Panc1 (cell line): Measurements from ENCODE around the gene HSPA1L. TPM values are rescaled to one million over a fixed set of nuclear protein-coding genes. Genes with fewer than 3 reads are reported as not detected.

Source experiments
- ATAC-seq: fragments of 200-7000 bp; cut with Tn5 transposase; 2 replicates; pipeline ENCODE4 v1.9.1; 2020; ENCODE audit warnings: mild to moderate bottlenecking, moderate library complexity
- BruUV-seq: library from RNA; stranded (reverse); fragments of 400-500 nt; replicated peaks from 2 replicates; lab custom pipeline; 2021; lab: Mats Ljungman, UMichigan
- CTCF ChIA-PET: fragments of 300-600 bp; sonication (Branson Sonifier 250); formaldehyde crosslinking; loops from one replicate; lab custom pipeline; 2022; ENCODE audit warnings: antibody characterized with exemption; lab: Charles Lee
- POLR2A ChIA-PET: fragments of 300-600 bp; sonication (Branson Sonifier 250); formaldehyde crosslinking; loops from one replicate; lab custom pipeline; 2022; ENCODE audit warnings: antibody characterized with exemption; lab: Charles Lee
- DNase-seq: peaks from one replicate; pipeline ENCODE4 v3.0.0-alpha.2; 2010; ENCODE audit warnings: low read depth, low spot score
- H3K27ac ChIP-seq: 2 replicates; pipeline ENCODE4 v1.5.1; 2011; ENCODE audit warnings: mild to moderate bottlenecking, low read length, inconsistent platforms
- H3K27me3 ChIP-seq: fragments of 200-500 bp; sonication (Bioruptor generic); 2 replicates; pipeline ENCODE4 v1.6.0; 2014; ENCODE audit warnings: low read length, inconsistent platforms; ENCODE audit not compliant: control insufficient read depth, insufficient read depth
- H3K36me3 ChIP-seq: fragments of 200-500 bp; sonication (Bioruptor generic); 2 replicates; pipeline ENCODE4 v1.5.1; 2014; ENCODE audit warnings: inconsistent platforms, mild to moderate bottlenecking, low read length, moderate library complexity; ENCODE audit not compliant: control insufficient read depth, insufficient read depth
- H3K4me1 ChIP-seq: 2 replicates; pipeline ENCODE4 v1.5.1; 2011; ENCODE audit warnings: inconsistent platforms, mild to moderate bottlenecking, low read length, moderate library complexity; ENCODE audit not compliant: control insufficient read depth, insufficient read depth
- H3K4me3 ChIP-seq, 2 experiments: 2 replicates each; pipeline ENCODE4 v1.5.1; 2011 to 2012; ENCODE audit warnings: low read depth in 2 of 2, low read length in 2 of 2, mild to moderate bottlenecking in 2 of 2, inconsistent platforms in 1 of 2, moderate library complexity in 1 of 2
- H3K9me3 ChIP-seq: fragments of 200-500 bp; sonication (Bioruptor generic); 2 replicates; pipeline ENCODE4 v1.5.1; 2014; ENCODE audit warnings: low read depth, mild to moderate bottlenecking, inconsistent platforms, low read length, moderate library complexity; ENCODE audit not compliant: control insufficient read depth, insufficient read depth
- POLR2AphosphoS5 ChIP-seq: IDR thresholded peaks from 2 replicates; pipeline ENCODE4 v1.6.1; 2012; ENCODE audit warnings: mild to moderate bottlenecking, low read depth, low read length, moderate library complexity
- REST ChIP-seq, 2 experiments: IDR thresholded peaks; 2 replicates each; pipeline ENCODE4 v1.6.1; 2011 to 2012; ENCODE audit warnings: low read depth in 2 of 2, control low read depth in 1 of 2, low read length in 1 of 2, mild to moderate bottlenecking in 1 of 2, moderate library complexity in 1 of 2; ENCODE audit not compliant: insufficient read depth in 1 of 2
- SIN3A ChIP-seq: IDR thresholded peaks from 2 replicates; pipeline ENCODE4 v1.6.1; 2012; ENCODE audit warnings: low read depth, mild to moderate bottlenecking, low read length, moderate library complexity, borderline replicate concordance; ENCODE audit not compliant: insufficient read depth
- TCF7L2 ChIP-seq: IDR thresholded peaks from 2 replicates; pipeline ENCODE4 v1.6.1; 2011; ENCODE audit warnings: mild to moderate bottlenecking, low read depth, low read length, inconsistent platforms
- in situ Hi-C: cut with HindIII; loops from 2 replicates; pipeline ENCODE4 v1.10.0; 2016; ENCODE audit warnings: low sequenced_read_pairs, low pct_unique_long_range_greater_than_20kb
- intact Hi-C: fragments of 100-400 bp; cut with micrococcal nuclease; formaldehyde crosslinking; loops from one replicate; pipeline ENCODE4 v1.10.0; 2022; ENCODE audit not compliant: unreplicated experiment
- total RNA-seq: library from RNA; stranded (reverse); gene quantifications from one replicate; pipeline ENCODE4 v1.2.1, GENCODE V29; 2021; ENCODE audit not compliant: unreplicated experiment
- TF ChIP-seq, protein P1 (sequence below): fragments of 450-650 bp; IDR thresholded peaks from 2 replicates; pipeline ENCODE4 v1.5.1; 2017; ENCODE audit warnings: mild to moderate bottlenecking

Gene HSPA1L
- total RNA-seq, 1 experiment from 2014 or later, result 2.8 TPM

- TF ChIP-seq SIN3A (peak; percentile 83), REST (IDR thresholded peaks at IDR 0.05; ENCODE audit: insufficient read depth in 1 of 2, low read depth in 2 of 2, low read length in 1 of 2) (no peak), POLR2AphosphoS5 (peak; percentile 100), TCF7L2 (0 out of 2 replicates have a peak, but pooled peaks have one; percentile 37)
- TF ChIP-seq, protein P1, sequence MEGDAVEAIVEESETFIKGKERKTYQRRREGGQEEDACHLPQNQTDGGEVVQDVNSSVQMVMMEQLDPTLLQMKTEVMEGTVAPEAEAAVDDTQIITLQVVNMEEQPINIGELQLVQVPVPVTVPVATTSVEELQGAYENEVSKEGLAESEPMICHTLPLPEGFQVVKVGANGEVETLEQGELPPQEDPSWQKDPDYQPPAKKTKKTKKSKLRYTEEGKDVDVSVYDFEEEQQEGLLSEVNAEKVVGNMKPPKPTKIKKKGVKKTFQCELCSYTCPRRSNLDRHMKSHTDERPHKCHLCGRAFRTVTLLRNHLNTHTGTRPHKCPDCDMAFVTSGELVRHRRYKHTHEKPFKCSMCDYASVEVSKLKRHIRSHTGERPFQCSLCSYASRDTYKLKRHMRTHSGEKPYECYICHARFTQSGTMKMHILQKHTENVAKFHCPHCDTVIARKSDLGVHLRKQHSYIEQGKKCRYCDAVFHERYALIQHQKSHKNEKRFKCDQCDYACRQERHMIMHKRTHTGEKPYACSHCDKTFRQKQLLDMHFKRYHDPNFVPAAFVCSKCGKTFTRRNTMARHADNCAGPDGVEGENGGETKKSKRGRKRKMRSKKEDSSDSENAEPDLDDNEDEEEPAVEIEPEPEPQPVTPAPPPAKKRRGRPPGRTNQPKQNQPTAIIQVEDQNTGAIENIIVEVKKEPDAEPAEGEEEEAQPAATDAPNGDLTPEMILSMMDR, result no peak
- intact Hi-C loops, result loop anchor here (10.0 kb wide), 1 partner anchor 53 kb away; the partner anchor contains the start of gene VWA7
- BruUV-seq, result no TSS peak
Measured at GRCh38 chr6:31827286-31828079, 12.4 kb upstream of the HSPA1L start, which contains the start of gene HSPA1B. HSPA1B (plus strand) TSS chr6:31827738; CDS start chr6:31827951, 213 bp downstream.

GRCh38 chr6:31826793-31827285, 11.8 kb upstream of the HSPA1L start:
- POLR2A ChIA-PET, result interaction anchor here (0.6 to 1.2 kb wide), 11 partner anchors 12 to 1151 kb away, joined by 3 to 8 read pairs (median 5); partner anchors contain the start of genes C6orf47, HSPA1A, HSPA1L and LSM2
- Histone ChIP-seq H3K27ac (peak overlapping the region; percentile 100), H3K9me3 (no peaks in the 10 kb centered on the region), H3K4me1 (peaks cover 29% of the 10 kb centered on the region), H3K4me3 (peak overlapping the region; percentile 55 to 65), H3K27me3 (no peaks in the 10 kb centered on the region), H3K36me3 (no peaks in the 10 kb centered on the region; the same call in 1 of the 2 replicates)
- CTCF ChIA-PET, result no interaction called here
- peak; percentile 61 for ATAC-seq
- no TSS peak for BruUV-seq
- intact Hi-C loops, result loop anchor here (10.0 kb wide), 1 partner anchor 52 kb away; the partner anchor contains the start of gene VWA7
- DNase-seq, result no peak
- in situ Hi-C loops, result no loop called here
- TF ChIP-seq REST (IDR thresholded peaks at IDR 0.05; ENCODE audit: insufficient read depth in 1 of 2, low read depth in 2 of 2, low read length in 1 of 2) (no peak), POLR2AphosphoS5 (peak; percentile 33; the same call in 1 of the 2 replicates), SIN3A (0 out of 2 replicates have a peak, but pooled peaks have one; percentile 32), TCF7L2 (no peak)
- TF ChIP-seq, protein P1, result no peak

More at GRCh38 chr6:31827286-31828079, 12.4 kb upstream of the HSPA1L start, which contains the start of gene HSPA1B:
- peak; percentile 92 for ATAC-seq
- Histone ChIP-seq H3K4me1 (peaks cover 31% of the 10 kb centered on the region), H3K27ac (peak within 1 kb of the TSS; percentile 100), H3K4me3 (peak within 1 kb of the TSS; percentile 55 to 72), H3K36me3 (no peaks in the 10 kb centered on the region; the same call in 1 of the 2 replicates), H3K27me3 (no peaks in the 10 kb centered on the region), H3K9me3 (no peaks in the 10 kb centered on the region)
- in situ Hi-C loops, result no loop called here
- DNase-seq, result peak; percentile 98
- CTCF ChIA-PET, result interaction anchor here (0.6 kb wide), 1 partner anchor 60 kb away, joined by 3 read pairs; no protein-coding TSS in a partner anchor
- POLR2A ChIA-PET, result interaction anchor here (0.6 to 1.2 kb wide), 9 partner anchors 12 to 1082 kb away, joined by 3 to 8 read pairs (median 3); partner anchors contain the start of genes C6orf47, HSPA1A, HSPA1L and LSM2
